Fibroblast of upper back skin (primary cell): ENCODE measurements around the gene TTC24.
"Not testable (repeated sequence)": the region's sequence is repeated elsewhere in the genome, so short reads cannot be mapped to it uniquely, and the experiment has no call there.

Source experiments
- DNase-seq: peaks from one replicate; pipeline ENCODE4 v3.0.0-alpha.2; 2013

TTC24 gene

DNA sequence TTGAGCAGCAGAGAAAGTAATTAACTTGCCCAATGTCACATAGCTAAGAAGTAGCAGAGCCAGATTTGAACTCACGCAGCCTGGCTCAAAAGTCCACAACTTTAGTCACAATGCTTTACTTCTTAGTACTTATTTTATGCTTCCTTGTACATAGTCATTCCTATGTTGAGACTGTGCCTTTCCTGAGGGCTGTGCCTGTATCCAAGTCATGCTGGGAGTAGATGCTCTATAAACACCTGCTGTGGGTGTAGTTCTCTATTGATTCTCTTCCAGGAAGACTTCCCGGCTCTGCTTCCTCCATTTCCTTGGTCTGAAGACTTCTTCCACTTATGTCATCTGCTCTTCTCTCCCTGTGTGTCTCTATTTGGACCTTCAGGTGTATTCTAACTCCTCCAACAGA lies 23.8 kb upstream of the TTC24 start:
- no peak for DNase-seq

DNA sequence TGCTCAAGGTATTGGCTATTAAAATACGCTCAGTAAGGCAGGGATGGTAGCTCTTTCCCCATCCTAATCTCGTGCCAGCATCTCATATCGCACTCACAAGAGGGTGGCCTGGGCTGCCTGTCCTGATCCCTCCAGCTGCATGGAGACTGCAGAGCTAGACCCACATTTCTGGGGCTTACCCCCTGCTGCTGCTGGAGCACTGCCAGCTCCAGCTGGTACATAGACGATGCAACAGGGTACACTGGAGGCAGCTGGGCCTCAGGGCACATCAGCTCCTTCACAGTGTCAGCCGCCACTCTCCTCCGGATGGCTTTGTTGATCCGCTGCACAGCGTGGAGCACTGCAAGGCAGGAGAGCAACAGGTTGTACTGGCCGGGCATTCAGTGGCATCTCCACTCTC lies 23.2 kb upstream of the TTC24 start:
- DNase-seq: no peak

DNA sequence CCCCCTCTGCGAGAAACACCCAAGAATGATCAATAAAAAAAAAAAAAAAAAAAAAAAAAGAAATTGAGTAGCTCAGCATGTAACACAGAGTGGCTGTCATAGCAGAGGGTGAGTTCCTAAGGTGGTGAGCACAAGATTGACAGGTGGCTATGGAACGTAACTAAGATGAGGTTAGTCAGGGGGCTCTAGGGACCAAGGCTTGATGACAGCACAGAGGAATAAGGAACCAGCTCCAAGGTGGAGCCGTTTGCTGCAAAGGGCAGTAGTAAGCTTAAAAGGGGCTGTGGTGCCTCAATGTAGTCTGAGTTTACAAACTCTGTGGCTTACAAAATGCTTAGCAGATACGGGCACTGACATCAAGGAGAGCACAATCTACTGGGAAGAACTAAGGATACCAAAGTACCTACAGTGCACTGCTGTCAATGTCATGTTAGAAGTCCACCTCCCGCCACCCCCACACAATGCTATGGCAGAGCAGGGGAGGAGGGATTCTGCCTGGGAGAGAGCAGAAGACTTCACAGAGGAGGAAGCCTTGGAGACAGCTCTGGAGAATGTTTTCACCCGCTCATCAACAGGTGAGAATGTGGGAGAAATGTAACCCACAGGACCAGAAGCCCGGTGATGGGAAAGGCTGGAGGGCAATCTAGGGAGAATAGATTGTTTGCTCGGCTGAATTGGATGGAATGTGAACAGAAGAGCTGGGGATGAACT lies 20.3 kb upstream of the TTC24 start:
- DNase-seq: no peak

DNA sequence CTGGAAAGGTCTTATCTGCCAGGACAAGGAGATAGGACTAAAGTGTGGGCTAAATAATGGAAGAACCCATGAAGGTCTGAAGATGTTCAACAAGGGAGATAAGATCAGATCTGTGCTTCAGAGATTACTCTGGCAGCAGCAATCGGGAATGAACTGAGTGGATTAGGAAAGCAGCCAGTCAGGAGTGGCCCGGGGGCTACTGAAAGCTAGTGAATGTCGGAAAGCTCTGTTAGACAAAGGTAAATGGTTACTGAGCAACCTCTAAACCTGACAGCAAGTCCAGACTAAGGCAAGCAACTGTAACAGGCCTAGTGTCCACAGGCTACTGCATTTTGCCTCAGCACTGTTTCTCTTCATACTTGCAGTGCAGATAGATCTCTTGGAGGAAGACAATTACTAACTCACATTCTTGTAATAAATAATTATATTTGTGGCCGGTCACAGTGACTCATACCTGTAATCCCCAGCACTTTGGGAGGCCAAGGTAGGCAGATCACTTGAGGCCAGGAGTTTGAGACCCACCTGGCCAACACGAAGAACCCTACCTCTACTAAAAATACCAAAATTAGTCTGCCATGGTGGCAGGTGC lies 19.6 kb upstream of the TTC24 start:
- no peak for DNase-seq

DNA sequence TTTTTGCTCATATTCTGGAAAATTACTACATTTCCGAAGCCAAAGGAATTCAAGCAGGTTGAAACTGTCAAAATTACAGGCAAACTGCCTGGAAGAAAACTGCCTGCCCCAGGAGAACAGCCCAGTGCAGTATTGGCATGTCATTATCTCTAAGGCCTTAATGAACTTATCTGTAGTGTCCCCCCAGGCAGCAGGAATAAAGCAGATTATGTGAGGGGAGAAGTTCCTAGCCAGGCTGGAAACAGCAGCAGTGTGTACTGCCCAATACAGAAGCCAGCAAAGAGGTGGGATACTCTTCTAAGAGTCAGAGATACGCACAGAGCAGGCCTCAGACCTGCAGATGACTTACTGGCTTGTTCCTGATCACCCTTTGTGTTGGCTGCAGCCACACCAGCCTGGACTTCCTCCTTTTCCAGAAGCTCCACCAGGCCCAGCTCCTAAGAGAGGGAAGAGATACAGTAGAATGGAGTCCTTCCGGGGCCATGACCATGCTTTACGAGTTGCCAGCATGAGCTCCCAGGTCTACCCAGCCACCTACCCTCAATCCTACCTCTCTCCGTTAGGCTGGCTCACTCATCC lies 18.8 kb upstream of the TTC24 start:
- no peak for DNase-seq

DNA sequence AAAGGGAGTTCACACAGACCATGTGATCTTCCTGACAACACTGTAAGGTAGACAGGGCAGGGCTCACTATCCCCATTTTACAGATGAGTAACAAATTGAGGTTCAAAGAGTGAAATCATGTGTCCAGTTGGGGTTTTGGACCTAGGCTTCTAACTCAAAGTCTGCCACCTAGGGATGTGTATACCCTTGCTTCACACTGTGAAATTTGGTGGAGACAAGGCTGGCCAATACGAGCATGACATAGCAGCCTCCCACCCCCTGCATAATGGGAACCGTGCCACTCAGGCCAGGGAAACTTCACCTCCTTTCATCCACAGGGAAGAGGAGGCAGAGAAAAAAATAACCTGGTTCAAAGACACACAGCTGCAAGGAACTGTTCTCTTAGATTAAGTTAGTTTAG lies 14.0 kb upstream of the TTC24 start:
- no peak for DNase-seq

DNA sequence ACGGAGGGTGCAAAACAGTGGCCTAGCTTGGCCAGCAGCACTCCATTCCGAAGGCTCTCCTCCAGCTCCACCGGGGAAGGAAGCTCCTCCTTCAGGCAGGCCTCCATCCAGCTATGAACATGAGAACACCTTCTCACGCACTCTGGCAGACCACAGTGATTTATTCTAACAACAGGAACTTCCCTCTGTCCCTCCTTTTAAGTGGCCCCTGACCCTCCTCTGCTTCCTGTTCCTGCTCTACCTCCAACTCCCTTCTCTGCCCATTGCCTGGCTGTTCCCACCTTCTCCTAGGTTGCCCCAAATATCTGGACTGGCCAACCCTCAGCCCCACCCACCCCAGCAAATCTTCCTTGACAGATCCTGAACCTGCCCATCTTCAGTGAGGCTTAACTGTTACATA lies 13.1 kb upstream of the TTC24 start:
- no peak for DNase-seq

DNA sequence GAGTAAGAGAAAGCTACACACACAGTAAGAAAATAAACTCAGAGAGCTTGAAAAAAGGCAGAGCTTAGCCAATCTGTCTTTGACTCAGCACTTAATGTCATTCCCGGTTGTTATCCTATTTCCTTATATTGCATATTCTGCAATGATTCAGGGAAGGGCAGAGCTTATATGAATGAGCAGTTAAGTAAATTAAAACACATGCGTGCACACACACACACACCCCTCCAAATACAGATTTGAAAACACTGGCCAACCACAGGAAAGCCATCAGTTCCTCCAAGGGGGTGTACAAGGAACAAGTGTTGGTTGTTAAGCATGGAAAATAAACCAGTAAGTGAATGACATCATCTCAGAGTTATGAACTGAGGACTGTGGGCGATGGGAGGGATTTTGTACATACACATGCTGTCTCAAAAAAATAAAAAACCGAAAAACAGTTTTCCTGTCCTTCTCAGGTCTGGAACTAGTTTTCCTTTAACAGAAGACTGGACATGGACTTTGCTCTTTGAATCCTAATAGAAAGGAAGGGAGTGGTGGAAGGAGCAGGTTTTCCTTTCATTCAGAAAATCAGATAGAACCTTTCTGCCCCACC lies 8.2 kb upstream of the TTC24 start:
- DNase-seq: peak; percentile 87

DNA sequence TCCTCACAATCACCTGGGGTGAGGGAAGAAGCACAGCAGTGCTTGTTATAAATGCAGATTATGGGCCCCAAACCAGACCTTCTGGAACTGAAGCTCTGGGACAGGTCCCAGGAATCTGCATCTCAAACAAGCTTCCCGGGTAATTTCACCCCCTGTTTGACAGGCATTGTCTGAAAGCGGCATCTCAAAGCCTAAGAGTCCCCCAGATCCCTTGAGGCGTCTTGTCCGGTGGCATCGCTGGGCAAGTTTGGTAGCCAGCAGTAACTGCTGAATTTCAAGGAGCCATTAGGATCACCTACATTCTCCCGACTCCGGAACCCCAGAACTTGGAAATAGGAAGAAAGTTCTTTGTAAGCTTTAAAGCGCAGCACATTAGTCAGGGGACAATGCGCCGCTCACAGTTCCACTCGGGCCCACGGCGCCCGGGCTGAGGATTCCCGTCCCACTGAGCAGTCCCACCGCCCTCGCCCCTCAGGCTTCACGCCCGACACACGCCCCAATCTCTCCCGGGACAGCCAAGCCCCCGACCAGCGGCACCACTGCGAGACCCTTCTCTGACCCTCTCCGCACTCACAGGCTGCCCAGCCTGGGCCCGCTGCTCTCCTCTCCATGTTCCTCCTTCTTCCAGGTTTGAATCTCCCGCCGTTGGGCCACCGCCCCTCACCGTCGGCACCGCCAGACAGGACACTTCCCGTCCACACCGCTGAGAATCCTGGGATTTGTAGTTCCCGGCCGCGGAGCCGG lies 7.4 kb upstream of the TTC24 start, which contains the start of gene IQGAP3:
Gene IQGAP3, minus strand, starts transcription at position 647 of the 744 bp plus-strand sequence. Its CDS starts 36 bp downstream, at position 611.
- DNase-seq: peak; percentile 84

DNA sequence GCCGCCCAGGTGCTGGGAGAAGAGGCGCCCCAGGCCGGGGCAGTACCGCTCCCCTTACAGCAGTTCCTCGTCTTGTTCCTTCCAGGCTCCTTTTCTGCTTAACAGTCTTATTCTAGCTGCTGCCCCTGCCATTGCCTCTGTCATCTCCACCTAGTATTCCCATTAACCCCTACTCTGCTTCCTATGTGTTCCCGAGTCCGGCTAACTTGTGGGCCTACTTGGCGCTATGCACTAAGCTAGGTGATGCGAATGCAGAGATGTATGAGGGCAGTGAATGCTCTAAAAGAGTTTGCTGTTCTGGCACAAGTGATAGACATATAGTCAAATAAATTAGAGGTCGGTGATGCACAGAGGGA lies 6.9 kb upstream of the TTC24 start:
- no peak for DNase-seq

DNA sequence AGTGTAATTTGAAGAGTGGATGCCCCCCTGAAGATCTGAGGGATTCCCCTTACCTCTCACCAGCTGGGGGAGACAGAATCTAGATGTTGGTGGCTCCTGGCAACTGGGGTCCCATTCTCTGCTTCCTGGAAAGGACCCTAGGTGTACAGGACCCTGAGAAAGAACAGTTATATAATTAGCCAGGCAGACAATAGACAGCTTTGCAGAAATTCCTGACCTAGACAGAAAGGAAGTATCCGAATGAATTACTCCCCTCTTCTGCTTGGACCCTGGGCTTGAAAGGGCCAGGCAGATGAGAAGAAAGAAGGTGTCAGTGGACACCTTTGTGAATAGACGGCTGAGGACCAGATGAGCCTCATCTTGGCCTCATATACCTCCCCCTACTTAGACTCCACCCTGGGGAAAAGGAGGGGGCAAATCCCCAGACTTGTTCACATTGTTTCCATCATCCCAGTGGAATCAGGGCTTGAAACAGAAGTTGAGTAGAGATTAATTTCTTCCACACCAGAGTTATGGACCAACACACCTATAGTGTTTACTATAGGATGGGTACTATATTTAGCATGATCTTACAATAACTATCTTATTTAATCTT lies 5.4 kb upstream of the TTC24 start:
- no peak for DNase-seq

DNA sequence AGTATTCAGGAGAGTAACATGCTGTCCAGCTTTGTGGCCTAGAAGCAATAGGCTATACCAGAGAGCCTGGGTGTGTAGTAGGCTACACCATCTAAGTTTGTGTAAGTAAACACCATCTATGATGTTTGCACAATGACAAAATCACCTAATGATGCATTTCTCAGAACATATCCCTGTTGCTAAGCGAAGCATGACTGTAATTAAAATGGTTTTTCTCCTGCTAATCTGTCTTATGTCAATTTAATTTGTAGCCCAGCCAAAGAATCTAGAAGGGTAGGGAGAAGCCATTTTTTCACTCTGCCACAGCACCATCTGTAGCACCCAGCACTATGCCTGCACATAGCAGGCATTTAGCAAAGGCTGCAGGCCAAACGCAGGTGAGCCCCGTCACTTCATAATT lies 2.0 kb upstream of the TTC24 start:
- no peak for DNase-seq

DNA sequence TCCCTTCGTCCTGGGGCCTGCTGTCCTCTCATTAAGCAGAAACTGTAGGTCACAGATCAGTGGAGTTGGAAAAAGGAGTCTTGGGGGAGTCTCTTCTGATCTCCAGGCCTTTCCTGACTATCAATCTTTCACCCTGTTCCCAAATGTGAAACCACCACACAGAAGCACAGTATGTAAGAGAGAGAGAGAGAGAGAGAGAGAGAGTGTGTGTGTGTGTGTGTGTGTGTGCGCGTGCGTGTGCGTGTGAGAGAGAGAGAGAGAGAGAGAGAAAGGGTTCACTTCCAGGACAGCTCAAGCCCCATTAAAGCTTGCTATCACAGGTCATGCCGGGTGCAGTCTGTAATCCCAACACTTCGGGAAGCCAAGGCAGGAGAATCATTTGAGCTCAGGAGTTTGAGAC lies 1.5 kb upstream of the TTC24 start:
- DNase-seq: no peak

DNA sequence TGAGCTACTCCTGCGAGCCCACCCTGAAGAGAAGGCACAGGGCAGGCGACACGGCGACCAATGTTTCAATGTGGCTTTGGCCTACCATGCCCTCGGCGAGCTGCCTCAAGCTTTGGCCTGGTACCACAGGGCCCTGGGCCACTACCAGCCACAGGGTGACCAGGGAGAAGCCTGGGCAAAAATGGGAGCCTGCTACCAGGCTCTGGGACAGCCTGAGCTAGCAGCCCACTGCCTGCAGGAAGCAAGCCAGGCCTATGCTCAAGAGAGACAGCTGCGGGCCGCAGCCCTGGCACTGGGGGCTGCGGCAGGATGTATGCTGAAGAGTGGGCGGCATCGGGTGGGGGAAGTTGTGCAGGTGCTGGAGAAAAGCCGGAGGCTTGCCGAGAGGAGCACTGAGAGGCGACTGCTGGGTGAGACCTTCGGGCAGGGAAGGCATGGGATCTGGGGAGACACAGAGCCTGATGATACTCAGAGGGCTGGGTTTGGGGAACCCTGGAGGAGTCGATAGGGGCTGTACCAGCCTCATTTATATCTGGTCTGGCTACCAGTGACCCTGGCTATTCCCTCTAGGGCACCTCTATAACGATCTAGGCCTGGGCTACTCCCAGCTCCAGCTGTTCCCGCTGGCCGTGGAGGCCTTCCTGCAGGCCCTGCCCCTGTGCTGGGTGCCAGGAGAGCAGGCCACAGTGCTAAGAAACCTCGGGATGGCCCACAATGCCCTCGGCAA lies 2.3 kb downstream of the TTC24 start:
- DNase-seq: no peak

DNA sequence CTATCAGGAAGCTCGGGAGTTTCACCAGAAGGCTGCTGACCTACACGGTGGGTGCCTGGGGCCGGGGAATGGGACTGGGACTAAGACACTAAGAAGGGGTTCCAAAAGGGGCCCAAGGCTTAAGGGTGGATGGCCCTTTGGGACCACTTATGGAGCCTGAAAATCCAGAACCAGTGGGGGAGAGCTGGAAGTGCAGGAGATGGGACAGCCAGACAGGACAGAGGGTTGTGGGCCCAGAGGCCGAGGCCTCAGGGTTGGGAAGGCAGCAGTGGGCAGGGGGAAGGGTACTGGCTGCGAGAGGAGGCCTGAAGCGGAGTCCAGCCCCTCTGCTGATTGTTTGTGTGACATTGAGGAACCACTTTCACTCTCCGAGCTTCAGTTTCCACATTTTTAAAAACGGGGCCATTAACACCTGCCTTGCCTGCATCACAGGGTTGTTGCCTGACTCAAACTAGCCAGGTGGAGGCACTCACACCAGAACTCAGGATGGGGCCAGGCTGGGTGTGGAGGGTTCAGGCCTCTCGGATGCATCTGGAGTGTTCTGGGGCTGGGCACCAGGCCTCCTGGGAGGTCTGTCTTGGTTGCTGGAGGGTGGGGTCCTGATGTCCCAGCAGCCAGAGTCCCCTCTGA lies 3.0 kb downstream of the TTC24 start:
- DNase-seq: no peak

DNA sequence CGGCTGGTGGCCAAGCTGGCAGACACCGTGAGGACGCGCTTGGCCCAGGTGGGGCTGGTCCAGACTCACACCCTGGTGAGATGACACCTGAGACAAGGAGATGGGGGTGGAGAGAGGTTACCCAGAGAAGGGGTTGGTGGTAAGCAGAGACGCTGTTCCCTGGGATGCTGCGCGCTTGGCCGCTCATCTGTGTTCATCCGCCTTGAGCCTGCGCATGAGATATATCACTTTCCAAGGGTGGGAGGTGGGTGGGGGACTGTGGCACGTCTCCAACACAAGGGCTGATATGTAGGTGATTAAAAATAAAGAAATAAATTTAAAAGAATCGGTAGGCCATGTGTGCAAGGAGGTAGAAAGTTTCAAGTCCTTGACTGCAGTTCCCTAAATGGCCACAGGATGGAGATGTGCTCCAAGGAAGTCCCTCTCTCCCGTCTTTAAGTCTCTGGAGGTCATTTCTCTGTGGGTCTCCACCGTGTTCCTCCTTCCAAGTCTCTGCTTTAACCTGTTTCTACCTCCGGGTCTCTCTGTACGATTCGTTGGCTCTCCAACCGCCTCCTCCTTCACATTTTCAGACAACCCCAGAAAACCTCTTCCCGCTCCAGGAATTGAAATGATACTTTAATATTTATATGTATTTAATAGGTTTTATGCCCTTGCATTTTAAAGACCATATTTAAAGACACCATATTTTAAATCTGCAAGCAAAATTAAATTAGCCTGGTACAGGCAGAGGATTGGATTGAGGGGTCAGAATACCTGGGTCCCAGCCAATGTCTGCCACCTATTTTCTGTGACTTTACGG lies 4.5 kb downstream of the TTC24 start:
- DNase-seq: peak; percentile 79

DNA sequence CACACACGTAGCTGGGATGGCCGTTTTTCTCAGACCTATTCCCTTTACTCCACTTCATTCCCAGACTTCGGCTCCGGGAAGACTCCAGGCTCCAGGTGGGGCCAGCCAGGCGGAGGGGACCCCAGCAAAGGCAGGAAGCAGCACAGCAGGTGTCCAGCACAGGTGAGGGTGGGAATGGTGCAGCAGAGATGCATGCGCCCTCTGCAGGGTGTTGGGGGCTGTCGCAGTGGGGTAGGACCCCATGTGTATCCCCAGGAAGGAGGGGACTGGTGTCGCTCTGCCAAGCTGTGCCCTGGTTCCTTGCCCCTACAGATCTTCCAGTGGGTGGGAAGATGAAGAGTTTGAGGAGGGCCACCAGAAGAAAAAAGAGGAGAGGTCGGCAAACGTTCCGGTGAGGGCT lies 5.3 kb downstream of the TTC24 start:
- no peak for DNase-seq

DNA sequence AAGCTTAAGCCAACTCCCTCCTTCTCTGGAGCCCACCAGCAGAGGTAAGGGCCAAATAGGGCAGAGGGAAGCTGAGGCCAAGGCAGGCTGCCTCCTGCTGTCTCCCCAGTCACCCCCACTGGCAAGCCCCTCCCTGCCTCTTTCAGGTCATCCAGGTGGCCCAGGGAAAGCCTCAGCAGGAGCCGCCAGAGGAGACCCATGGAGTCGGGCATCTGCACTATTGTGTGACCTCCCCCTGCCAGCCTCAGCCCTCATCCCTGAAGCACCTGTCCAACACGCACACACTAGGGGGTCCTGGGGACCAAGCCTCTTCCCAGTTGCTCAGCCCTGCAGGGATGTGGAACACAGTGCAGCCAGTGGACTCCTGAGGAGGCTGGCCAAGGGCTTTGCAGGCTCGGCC lies 6.8 kb downstream of the TTC24 start:
- no peak for DNase-seq

DNA sequence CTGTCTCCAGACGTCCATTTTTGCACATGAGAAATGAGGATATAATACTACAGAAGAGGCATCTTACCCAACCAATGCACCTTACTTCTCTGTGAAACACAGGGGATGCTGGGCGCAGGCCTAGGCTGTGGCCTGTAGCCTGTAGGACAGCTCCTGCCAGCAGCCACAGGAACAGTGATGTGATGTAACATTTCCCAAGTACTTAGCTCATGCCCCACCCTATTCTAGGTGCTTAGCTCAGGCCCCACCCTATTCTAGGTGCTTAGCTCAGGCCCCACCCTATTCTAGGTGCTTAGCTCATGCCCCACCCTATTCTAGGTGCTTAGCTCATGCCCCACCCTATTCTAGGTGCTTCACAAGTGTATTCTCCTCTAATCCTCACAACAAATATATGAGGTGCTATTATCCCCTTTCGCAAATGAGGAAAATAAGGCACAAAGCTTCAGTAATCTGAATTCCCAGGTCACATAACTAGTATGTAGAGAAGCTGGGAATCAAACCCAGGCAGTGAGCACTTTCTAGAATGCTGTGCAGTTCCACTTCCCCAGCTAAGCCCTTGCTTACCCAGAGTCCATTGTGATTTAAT lies 7.5 kb downstream of the TTC24 start:
- DNase-seq: no peak

DNA sequence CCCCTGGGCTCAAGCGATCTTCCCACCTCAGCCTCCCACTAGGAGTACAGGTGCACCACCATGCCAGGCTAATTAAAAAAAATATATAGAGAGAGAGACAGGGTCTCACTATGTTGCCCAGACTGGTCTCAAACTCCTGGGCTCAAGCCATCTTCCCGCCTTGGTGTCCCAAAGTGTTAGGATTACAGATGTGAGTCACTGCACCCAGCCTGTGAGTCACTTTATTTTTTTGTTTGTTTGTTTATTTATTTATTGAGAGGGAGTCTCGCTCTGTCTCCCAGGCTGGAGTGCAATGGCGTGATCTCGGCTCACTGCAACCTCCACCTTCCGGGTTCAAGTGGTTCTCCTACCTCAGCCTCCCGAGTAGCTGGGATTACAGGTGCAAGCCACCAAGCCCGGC lies 8.4 kb downstream of the TTC24 start:
- not testable (repeated sequence) for DNase-seq

DNA sequence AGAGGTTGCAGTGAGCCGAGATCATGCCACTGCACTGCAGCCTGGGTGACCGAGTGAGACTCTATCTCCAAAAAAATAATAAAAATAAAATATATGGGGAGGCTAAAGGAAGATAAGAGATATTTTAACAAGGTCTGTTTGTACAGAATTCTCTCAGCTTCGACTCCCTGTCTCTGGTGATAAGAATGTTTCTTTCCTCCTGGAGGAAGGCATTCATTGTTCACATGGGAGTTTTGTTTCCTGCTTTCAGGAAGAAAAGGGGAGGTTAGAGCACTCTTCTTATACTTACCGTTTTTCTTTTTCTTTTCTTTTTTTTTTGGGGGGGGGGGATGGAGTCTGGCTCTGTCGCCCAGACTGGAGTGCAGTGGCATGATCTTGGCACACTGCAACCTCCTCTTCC lies 10.0 kb downstream of the TTC24 start:
- DNase-seq: no peak
